Common myeloid progenitor, CD34-positive (primary cell): ENCODE results near the gene FXYD1.
A peak's percentile ranks its signal among the peaks of the same experiment; 100 is the strongest.

Source experiments
- CTCF ChIA-PET: fragments of 350-600 bp; sonication (Branson Sonifier 250); formaldehyde crosslinking; loops from one replicate; lab custom pipeline; 2021; ENCODE audit warnings: antibody characterized with exemption; lab: Charles Lee
- POLR2A ChIA-PET: fragments of 350-600 bp; sonication (Branson Sonifier 250); formaldehyde crosslinking; loops from one replicate; lab custom pipeline; 2021; ENCODE audit warnings: antibody characterized with exemption; lab: Charles Lee
- DNase-seq, 3 donors: peaks; one replicate each; pipeline versions ENCODE4 v3.0.0 to v3.0.0-alpha.2; 2013
- H3K27ac ChIP-seq, 2 experiments: 1 replicate in 1 of 2; 2 replicates in 1 of 2; pipeline ENCODE4 v1.7.0; 2013; ENCODE audit warnings: inconsistent platforms in 2 of 2, low read length in 2 of 2, mild to moderate bottlenecking in 2 of 2, low read depth in 1 of 2, moderate library complexity in 1 of 2; ENCODE audit not compliant: severe bottlenecking in 2 of 2, insufficient read depth in 1 of 2, poor library complexity in 1 of 2
- H3K27me3 ChIP-seq, 5 experiments: replicated peaks in 2 of 5; 1 replicate in 3 of 5; 2 replicates in 2 of 5; pipeline versions ENCODE4 v1.6.1 to v1.7.0; 2013; ENCODE audit warnings: low read length in 4 of 5, mild to moderate bottlenecking in 2 of 5, moderate library complexity in 2 of 5, inconsistent platforms in 1 of 5; ENCODE audit not compliant: insufficient read depth in 5 of 5, control insufficient read depth in 4 of 5
- H3K36me3 ChIP-seq, 4 experiments: 1 replicate in 2 of 4; 2 replicates in 2 of 4; pipeline versions ENCODE4 v1.6.1 to v1.7.0; 2013; ENCODE audit warnings: low read length in 3 of 4, control low read depth in 1 of 4, mild to moderate bottlenecking in 1 of 4; ENCODE audit not compliant: control insufficient read depth in 4 of 4, insufficient read depth in 4 of 4
- H3K4me1 ChIP-seq, 4 experiments: 1 replicate in 3 of 4; 2 replicates in 1 of 4; pipeline versions ENCODE4 v1.6.1 to v1.7.1; 2013; ENCODE audit warnings: low read length in 3 of 4, mild to moderate bottlenecking in 3 of 4, control low read depth in 1 of 4, inconsistent platforms in 1 of 4, moderate library complexity in 1 of 4; ENCODE audit not compliant: control insufficient read depth in 4 of 4, insufficient read depth in 4 of 4; ENCODE audit errors: control extremely low read depth in 1 of 4
- H3K4me3 ChIP-seq, 7 experiments: 1 replicate in 4 of 7; 2 replicates in 3 of 7; pipeline versions ENCODE4 v1.5.1 to v1.7.0; 2013; ENCODE audit warnings: mild to moderate bottlenecking in 7 of 7, low read length in 6 of 7, moderate library complexity in 6 of 7, inconsistent platforms in 2 of 7, low read depth in 2 of 7, control low read depth in 1 of 7; ENCODE audit not compliant: insufficient read depth in 4 of 7, control insufficient read depth in 1 of 7; ENCODE audit errors: extremely low read depth in 1 of 7
- H3K9me3 ChIP-seq, 5 experiments: 1 replicate in 4 of 5; 2 replicates in 1 of 5; pipeline versions ENCODE4 v1.6.1 to v1.7.1; 2013; ENCODE audit warnings: low read length in 4 of 5, mild to moderate bottlenecking in 2 of 5, inconsistent platforms in 1 of 5, low read depth in 1 of 5, moderate library complexity in 1 of 5; ENCODE audit not compliant: control insufficient read depth in 4 of 5, insufficient read depth in 2 of 5; ENCODE audit errors: control extremely low read depth in 1 of 5
- WGBS: methylation state at CpG from one replicate; pipeline ENCODE4 v1.1.5; 2013; ENCODE audit not compliant: insufficient coverage; 5-methylcytosine and 5-hydroxymethylcytosine counted together

FXYD1 gene

DNA sequence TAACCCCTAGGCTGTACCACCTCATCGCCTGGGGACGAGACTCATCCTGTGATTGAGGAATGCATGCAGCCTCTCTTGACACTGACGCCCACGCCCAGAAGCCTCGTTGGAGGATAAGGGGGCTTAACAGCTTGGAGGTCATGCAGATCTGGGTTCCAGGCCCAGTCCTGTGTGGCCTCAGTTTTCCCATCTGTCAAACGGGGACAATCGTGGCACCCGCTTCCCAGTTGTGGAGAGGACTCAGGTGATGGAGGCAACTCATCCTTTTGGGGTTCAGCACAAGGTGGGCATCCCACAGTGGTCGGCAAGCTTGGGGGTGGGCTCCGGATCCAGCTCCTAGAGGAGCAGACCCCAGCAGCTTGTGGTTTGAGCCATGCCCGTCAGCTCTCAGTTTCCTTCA, 2.4 kb upstream of the FXYD1 start:
- Histone ChIP-seq H3K9me3 (no peaks in the 10 kb centered on the region), H3K4me3 (no peak overlapping the region), H3K36me3 (no peaks in the 10 kb centered on the region), H3K4me1 (peaks cover 0 to 11% (median 6%) of the 10 kb centered on the region in 4 experiments), H3K27me3 (peaks cover 0 to 3% (median 0%) of the 10 kb centered on the region in 5 experiments), H3K27ac (no peak overlapping the region)
- ChIA-PET CTCF (interaction anchor here (0.6 to 5.7 kb wide), 26 partner anchors 9 to 160 kb away, joined by 3 to 54 read pairs (median 6); partner anchors contain the start of gene FXYD3), POLR2A (interaction anchor here (1.3 kb wide), 1 partner anchor 12 kb away, joined by 6 read pairs; no protein-coding TSS in a partner anchor)
- WGBS = 97% methylated on average over 10 of the region's 11 CpGs
- no peak for DNase-seq

DNA sequence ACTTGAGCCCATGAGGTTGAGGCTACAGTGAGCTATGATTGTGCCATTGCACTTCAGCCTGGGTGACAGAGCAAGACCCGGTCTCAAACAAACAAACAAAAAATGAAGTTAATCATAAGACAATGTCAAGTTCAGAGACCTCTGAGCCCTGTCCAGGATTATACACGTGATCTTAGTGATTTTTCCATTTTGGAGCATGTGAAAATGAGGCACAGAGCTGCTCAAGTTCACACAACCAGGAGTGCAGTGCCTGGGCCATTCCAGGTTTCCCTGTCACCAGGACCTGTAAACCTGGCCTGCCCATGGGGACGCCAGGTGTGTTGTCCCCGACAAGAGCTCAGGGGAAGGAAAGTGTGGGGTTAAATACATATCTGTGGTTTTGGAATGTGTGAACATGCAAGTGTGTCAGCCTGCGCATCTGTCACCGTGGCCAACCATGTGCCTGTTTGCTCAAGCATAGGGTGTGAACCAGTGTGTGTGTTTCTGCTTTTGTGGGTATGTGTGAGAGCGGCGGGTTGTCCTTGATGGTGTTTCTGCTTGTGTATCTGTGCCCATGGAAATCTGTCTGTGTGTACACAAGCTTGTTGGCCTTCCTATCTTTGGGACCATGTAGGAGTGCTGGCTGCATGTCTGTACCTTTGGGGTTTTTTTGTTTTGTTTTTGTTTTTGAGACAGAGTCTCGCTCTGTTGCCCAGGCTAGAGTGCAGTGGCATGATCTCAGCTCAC, 1.5 kb upstream of the FXYD1 start:
- no peak for DNase-seq
- ChIA-PET POLR2A (no interaction called here), CTCF (interaction anchor here (1.0 to 5.7 kb wide), 17 partner anchors 9 to 124 kb away, joined by 3 to 54 read pairs (median 9); partner anchors contain the start of gene FXYD3)
- Histone ChIP-seq H3K4me3 (no peak overlapping the region), H3K27ac (no peak overlapping the region), H3K9me3 (no peaks in the 10 kb centered on the region), H3K4me1 (peaks cover 0 to 20% (median 15%) of the 10 kb centered on the region in 4 experiments), H3K27me3 (peaks cover 0 to 7% (median 6%) of the 10 kb centered on the region in 5 experiments), H3K36me3 (no peaks in the 10 kb centered on the region)
- 68% methylated on average over 6 of the region's 9 CpGs for WGBS

DNA sequence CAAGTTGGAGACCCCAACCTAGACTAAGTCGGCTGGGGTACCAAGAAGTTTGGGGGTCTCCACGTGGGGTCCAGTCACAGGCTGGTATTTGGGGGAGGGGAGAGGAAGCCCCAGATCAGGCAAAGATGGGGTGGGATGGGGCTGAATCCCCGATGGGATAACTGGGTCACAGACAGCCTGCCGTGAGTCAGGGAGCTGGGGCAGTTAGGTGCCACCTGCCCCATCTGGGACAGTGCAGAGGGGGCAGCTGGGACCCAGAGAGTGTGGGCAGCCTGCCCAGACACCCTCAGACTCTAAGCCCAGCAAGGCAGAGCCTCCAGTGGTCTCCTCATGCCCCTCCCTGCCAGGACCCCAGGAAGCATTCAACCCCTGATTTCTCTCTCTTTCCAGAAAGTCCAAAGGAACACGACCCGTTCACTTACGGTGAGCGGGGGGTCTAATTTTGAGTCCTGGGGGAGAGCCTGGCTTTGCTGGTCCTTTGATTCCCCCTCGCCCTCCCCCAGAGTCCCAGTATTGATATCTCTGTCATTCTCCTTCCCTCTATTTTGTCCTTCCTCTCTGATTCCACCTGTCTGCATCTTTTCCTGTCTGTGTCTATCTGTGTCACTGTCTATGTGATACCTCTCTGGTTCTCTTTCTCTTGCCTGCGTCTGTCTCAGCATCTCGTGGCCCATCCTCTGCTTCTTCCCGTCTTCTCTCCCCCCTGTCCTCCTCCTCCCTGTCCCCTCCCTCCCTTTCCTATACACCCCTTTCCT, 1.8 kb downstream of the FXYD1 start:
- Histone ChIP-seq H3K9me3 (no peaks in the 10 kb centered on the region), H3K4me1 (peaks cover 0 to 41% (median 33%) of the 10 kb centered on the region in 4 experiments), H3K27ac (no peak overlapping the region), H3K36me3 (no peaks in the 10 kb centered on the region), H3K4me3 (no peak overlapping the region), H3K27me3 (peaks cover 0 to 33% (median 17%) of the 10 kb centered on the region in 5 experiments)
- POLR2A ChIA-PET = interaction anchor here (1.0 to 1.2 kb wide), 2 partner anchors 21 to 30 kb away, joined by 4 read pairs; no protein-coding TSS in a partner anchor
- DNase-seq = no peak
- 60% methylated on average over 12 of the region's 12 CpGs for WGBS
- CTCF ChIA-PET = interaction anchor here (0.9 to 5.6 kb wide), 7 partner anchors 11 to 97 kb away, joined by 3 to 38 read pairs (median 19); partner anchors contain the start of gene FXYD5

DNA sequence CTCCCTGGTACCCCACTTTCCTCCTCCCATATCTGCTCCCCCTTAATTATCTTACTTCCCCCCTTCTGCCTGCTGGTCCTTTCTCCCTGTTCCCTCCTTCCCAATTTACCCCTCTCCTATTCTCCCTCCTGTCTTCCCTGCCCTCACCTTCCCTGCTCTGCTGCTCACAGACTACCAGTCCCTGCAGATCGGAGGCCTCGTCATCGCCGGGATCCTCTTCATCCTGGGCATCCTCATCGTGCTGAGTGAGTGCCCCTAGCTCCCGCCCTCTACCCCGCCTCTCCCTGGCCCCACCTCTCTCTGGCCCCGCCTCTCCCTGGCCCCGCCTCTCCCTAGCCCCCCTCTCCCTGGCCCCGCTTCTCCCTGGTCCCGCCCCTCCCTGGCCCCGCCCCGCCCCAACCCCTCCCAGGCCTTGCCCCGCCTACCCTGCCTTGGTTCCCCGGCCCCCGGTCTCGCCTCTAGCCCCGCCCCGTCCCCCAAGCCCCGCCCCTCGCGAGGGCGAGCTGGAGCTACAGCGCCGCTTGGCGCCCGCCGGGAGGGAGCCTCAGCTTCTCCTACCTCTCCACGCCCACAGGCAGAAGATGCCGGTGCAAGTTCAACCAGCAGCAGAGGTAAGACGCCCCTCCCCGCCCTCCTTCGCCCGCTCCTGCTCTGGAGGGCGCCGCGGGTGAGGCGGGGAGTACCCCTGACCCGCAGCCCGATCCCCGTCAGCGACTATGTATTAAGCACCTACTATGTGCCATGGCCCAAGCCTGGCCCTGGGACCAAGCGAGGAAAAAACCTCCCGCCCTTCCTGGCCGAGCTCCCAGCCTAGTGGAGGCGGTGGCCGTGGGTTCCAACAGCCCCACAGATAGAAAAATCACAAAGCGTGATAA, 2.6 kb downstream of the FXYD1 start:
- Histone ChIP-seq H3K9me3 (no peaks in the 10 kb centered on the region), H3K36me3 (no peaks in the 10 kb centered on the region), H3K27me3 (peaks cover 0 to 33% (median 17%) of the 10 kb centered on the region in 5 experiments), H3K4me1 (peaks cover 0 to 39% (median 33%) of the 10 kb centered on the region in 4 experiments), H3K27ac (no peak overlapping the region), H3K4me3 (peak overlapping the region in 3 of 7 experiments; percentile 28 to 43 (median 37))
- peak; percentile 87 to 90 (median 89) for DNase-seq
- CTCF ChIA-PET = interaction anchor here (0.7 to 5.6 kb wide), 33 partner anchors 10 to 212 kb away, joined by 3 to 38 read pairs (median 4); partner anchors contain the start of genes FAM187B, FXYD5 and HAMP
- POLR2A ChIA-PET = interaction anchor here (1.0 to 3.2 kb wide), 3 partner anchors 13 to 29 kb away, joined by 4 to 14 read pairs (median 4); partner anchors contain the start of gene FXYD5
- 2% methylated on average over 24 of the region's 48 CpGs for WGBS

DNA sequence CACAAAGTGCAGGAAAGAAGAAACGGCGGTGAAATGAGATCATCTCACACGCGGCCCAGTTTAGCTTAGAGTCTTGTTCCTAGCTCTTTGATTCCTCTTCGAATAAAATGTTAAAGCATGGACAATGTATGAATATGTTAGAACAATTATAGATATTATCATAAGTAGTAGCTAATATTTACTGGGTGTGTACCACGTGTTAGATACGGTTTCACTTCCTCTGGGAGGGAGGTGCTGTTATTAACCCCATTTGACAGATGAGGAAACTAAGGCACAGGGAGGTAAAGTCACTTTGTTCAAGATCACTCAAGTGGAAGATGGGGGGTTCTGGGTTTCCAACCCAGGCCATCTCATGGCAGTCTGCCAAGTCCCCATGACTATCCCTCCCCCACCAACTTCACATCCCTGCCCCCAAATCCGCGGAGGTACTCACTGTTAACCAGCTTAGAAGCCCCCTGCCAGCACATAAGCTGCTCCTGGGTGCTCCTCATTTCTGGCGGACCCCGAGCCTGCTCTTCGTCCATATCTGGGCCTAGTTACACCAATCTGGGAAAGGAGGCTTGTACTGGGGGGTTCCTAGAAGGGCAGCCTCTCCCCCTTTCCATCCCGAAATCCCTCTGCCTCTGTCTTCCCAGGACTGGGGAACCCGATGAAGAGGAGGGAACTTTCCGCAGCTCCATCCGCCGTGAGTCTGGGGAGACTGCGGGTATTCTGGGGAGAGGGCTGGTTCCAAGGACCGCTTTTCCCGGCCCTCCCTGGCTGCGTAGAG, 3.4 kb downstream of the FXYD1 start:
- H3K4me1 ChIP-seq = peaks cover 0 to 42% (median 36%) of the 10 kb centered on the region in 4 experiments
- H3K4me3 ChIP-seq = peak overlapping the region in 3 of 7 experiments; percentile 43 to 55 (median 49)
- peaks cover 0 to 33% (median 17%) of the 10 kb centered on the region in 5 experiments for H3K27me3 ChIP-seq
- ChIA-PET POLR2A (interaction anchor here (0.6 to 3.2 kb wide), 3 partner anchors 12 to 52 kb away, joined by 3 to 14 read pairs (median 4); partner anchors contain the start of gene FXYD5), CTCF (interaction anchor here (0.8 to 5.6 kb wide), 31 partner anchors 10 to 211 kb away, joined by 3 to 38 read pairs (median 4); partner anchors contain the start of genes FAM187B, FXYD5 and HAMP)
- WGBS = 3% methylated on average over 10 of the region's 21 CpGs
- DNase-seq = peak in 2 of 3 donors; percentile 57 to 69
- H3K9me3 ChIP-seq = no peaks in the 10 kb centered on the region
- no peak overlapping the region for H3K27ac ChIP-seq
- H3K36me3 ChIP-seq = no peaks in the 10 kb centered on the region
